ENCODE data around the gene GFRAL. TPM values are rescaled to one million over a fixed set of nuclear protein-coding genes. Genes with fewer than 3 reads are reported as not detected.

GFRAL gene
- total RNA-seq, 1 donor from 2014 or later: not detected

- peaks cover 1% of the 10 kb centered on the region for H3K27me3 Mint-ChIP-seq (ENCODE audit: unreplicated experiment)
- H3K4me3 Mint-ChIP-seq (ENCODE audit: unreplicated experiment): no peak overlapping the region
- no peaks in the 10 kb centered on the region for H3K9me3 Mint-ChIP-seq (ENCODE audit: unreplicated experiment)
- H3K4me1 Mint-ChIP-seq (ENCODE audit: unreplicated experiment): no peaks in the 10 kb centered on the region
- no peak overlapping the region for H3K27ac Mint-ChIP-seq (ENCODE audit: unreplicated experiment)
- H3K36me3 Mint-ChIP-seq (ENCODE audit: low read depth, unreplicated experiment): no peaks in the 10 kb centered on the region
- no peak for DNase-seq (ENCODE audit: low spot score)
- TF ChIP-seq CTCF (IDR thresholded peaks at IDR 0.05; ENCODE audit: unreplicated experiment): no peak
Observed at GRCh38 chr6:55410674-55411073, 83.4 kb downstream of the GFRAL start.

- Mint-ChIP-seq H3K27ac (ENCODE audit: unreplicated experiment) (no peak overlapping the region), H3K36me3 (ENCODE audit: low read depth, unreplicated experiment) (no peaks in the 10 kb centered on the region), H3K4me1 (ENCODE audit: unreplicated experiment) (no peaks in the 10 kb centered on the region), H3K27me3 (ENCODE audit: unreplicated experiment) (no peaks in the 10 kb centered on the region), H3K9me3 (ENCODE audit: unreplicated experiment) (no peaks in the 10 kb centered on the region), H3K4me3 (ENCODE audit: unreplicated experiment) (no peak overlapping the region)
- DNase-seq (ENCODE audit: low spot score): no peak
- no peak for TF ChIP-seq CTCF (IDR thresholded peaks at IDR 0.05; ENCODE audit: unreplicated experiment)
Observed at GRCh38 chr6:55423933-55424332, 96.7 kb downstream of the GFRAL start.

GRCh38 chr6:55433446-55434130 lies 106.3 kb downstream of the GFRAL start:
- no peak for DNase-seq (ENCODE audit: low spot score)
- H3K4me1 Mint-ChIP-seq (ENCODE audit: unreplicated experiment): no peaks in the 10 kb centered on the region
- H3K27ac Mint-ChIP-seq (ENCODE audit: unreplicated experiment): no peak overlapping the region
- H3K4me3 Mint-ChIP-seq (ENCODE audit: unreplicated experiment): no peak overlapping the region
- H3K27me3 Mint-ChIP-seq (ENCODE audit: unreplicated experiment): peaks cover 1% of the 10 kb centered on the region
- no peaks in the 10 kb centered on the region for H3K9me3 Mint-ChIP-seq (ENCODE audit: unreplicated experiment)
- H3K36me3 Mint-ChIP-seq (ENCODE audit: low read depth, unreplicated experiment): no peaks in the 10 kb centered on the region
- TF ChIP-seq CTCF (IDR thresholded peaks at IDR 0.05; ENCODE audit: unreplicated experiment): no peak

- H3K36me3 Mint-ChIP-seq (ENCODE audit: low read depth, unreplicated experiment): no peaks in the 10 kb centered on the region
- H3K9me3 Mint-ChIP-seq (ENCODE audit: unreplicated experiment): no peaks in the 10 kb centered on the region
- peaks cover 1% of the 10 kb centered on the region for H3K27me3 Mint-ChIP-seq (ENCODE audit: unreplicated experiment)
- no peak for DNase-seq (ENCODE audit: low spot score)
- no peaks in the 10 kb centered on the region for H3K4me1 Mint-ChIP-seq (ENCODE audit: unreplicated experiment)
- no peak overlapping the region for H3K27ac Mint-ChIP-seq (ENCODE audit: unreplicated experiment)
- TF ChIP-seq CTCF (IDR thresholded peaks at IDR 0.05; ENCODE audit: unreplicated experiment): no peak
- H3K4me3 Mint-ChIP-seq (ENCODE audit: unreplicated experiment): no peak overlapping the region
Observed at GRCh38 chr6:55437141-55437540, 109.9 kb downstream of the GFRAL start.

- Mint-ChIP-seq H3K36me3 (ENCODE audit: low read depth, unreplicated experiment) (no peaks in the 10 kb centered on the region), H3K9me3 (ENCODE audit: unreplicated experiment) (no peaks in the 10 kb centered on the region), H3K4me1 (ENCODE audit: unreplicated experiment) (no peaks in the 10 kb centered on the region), H3K4me3 (ENCODE audit: unreplicated experiment) (no peak overlapping the region), H3K27ac (ENCODE audit: unreplicated experiment) (no peak overlapping the region), H3K27me3 (ENCODE audit: unreplicated experiment) (peaks cover 1% of the 10 kb centered on the region)
- DNase-seq (ENCODE audit: low spot score): no peak
- no peak for TF ChIP-seq CTCF (IDR thresholded peaks at IDR 0.05; ENCODE audit: unreplicated experiment)
Observed at GRCh38 chr6:55438203-55438602, 110.9 kb downstream of the GFRAL start.
